WTC11 (cell line): Measurements from ENCODE around the gene ARL1. TPM values are rescaled to one million over a fixed set of nuclear protein-coding genes. Genes with fewer than 3 reads are reported as not detected.
"Not testable (repeated sequence)": the region's sequence is repeated elsewhere in the genome, so short reads cannot be mapped to it uniquely, and the experiment has no call there.

Experiments used
- ATAC-seq: fragments of 200-7000 bp; cut with Tn5 transposase; 2 replicates; pipeline ENCODE4 v1.10.0; 2021; ENCODE audit warnings: mild to moderate bottlenecking, moderate library complexity
- CTCF ChIA-PET: fragments of 300-600 bp; sonication (Branson Sonifier 250); formaldehyde crosslinking; loops from one replicate; lab custom pipeline; 2021; ENCODE audit warnings: antibody characterized with exemption; lab: Charles Lee
- POLR2A ChIA-PET: fragments of 350-600 bp; sonication (Branson Sonifier 250); formaldehyde crosslinking; loops from one replicate; lab custom pipeline; 2021; ENCODE audit warnings: antibody characterized with exemption; lab: Charles Lee
- DNase-seq: peaks from one replicate; pipeline ENCODE4 v3.0.0; 2021; ENCODE audit warnings: low spot score
- H3K27ac Mint-ChIP-seq: 2 replicates; pipeline ENCODE4 v1.8.0; 2021; ENCODE audit warnings: mixed read lengths
- H3K27me3 Mint-ChIP-seq: 2 replicates; pipeline ENCODE4 v1.8.0; 2021; ENCODE audit warnings: low read depth, mild to moderate bottlenecking, moderate library complexity, mixed read lengths
- H3K36me3 Mint-ChIP-seq: 2 replicates; pipeline ENCODE4 v1.8.0; 2021; ENCODE audit warnings: mixed read lengths
- H3K4me1 Mint-ChIP-seq: 2 replicates; pipeline ENCODE4 v1.8.0; 2022; ENCODE audit warnings: mixed read lengths
- H3K4me3 Mint-ChIP-seq: 2 replicates; pipeline ENCODE4 v1.8.0; 2021; ENCODE audit warnings: mild to moderate bottlenecking, moderate library complexity, mixed read lengths
- H3K9me3 Mint-ChIP-seq: 2 replicates; pipeline ENCODE4 v1.8.0; 2021; ENCODE audit warnings: mixed read lengths
- ATF6 ChIP-seq: sonication (generic); formaldehyde crosslinking; IDR thresholded peaks from 2 replicates; pipeline ENCODE4 v1.8.1; 2023; ENCODE audit warnings: mild to moderate bottlenecking, missing genetic modification reagents
- CREM ChIP-seq: sonication (generic); formaldehyde crosslinking; IDR thresholded peaks from 2 replicates; pipeline ENCODE4 v1.8.1; 2022; ENCODE audit warnings: mild to moderate bottlenecking, missing genetic modification reagents, moderate library complexity
- ETV6 ChIP-seq: sonication (generic); formaldehyde crosslinking; IDR thresholded peaks from 2 replicates; pipeline ENCODE4 v1.8.1; 2022; ENCODE audit warnings: mild to moderate bottlenecking, missing genetic modification reagents
- HMGA2 ChIP-seq: fragments of 250-450 bp; sonication (Bioruptor Pico); IDR thresholded peaks from 2 replicates; pipeline ENCODE4 v1.4.0; 2021; ENCODE audit warnings: mild to moderate bottlenecking, moderate library complexity
- MYBL2 ChIP-seq: sonication (generic); formaldehyde crosslinking; IDR thresholded peaks from 2 replicates; pipeline ENCODE4 v1.8.1; 2023; ENCODE audit warnings: mild to moderate bottlenecking, moderate library complexity, missing genetic modification reagents
- NFE2L1 ChIP-seq: sonication (generic); formaldehyde crosslinking; IDR thresholded peaks from 2 replicates; pipeline ENCODE4 v1.8.1; 2023; ENCODE audit warnings: missing genetic modification reagents
- NFYB ChIP-seq: sonication (generic); formaldehyde crosslinking; conservative IDR thresholded peaks from 2 replicates; pipeline ENCODE4 v1.8.0; 2022; ENCODE audit warnings: low read depth, missing genetic modification reagents
- NR1H2 ChIP-seq: sonication (generic); formaldehyde crosslinking; IDR thresholded peaks from 2 replicates; pipeline ENCODE4 v1.9.0; 2021; ENCODE audit warnings: mild to moderate bottlenecking, moderate library complexity, missing genetic modification reagents
- RELA ChIP-seq: sonication (generic); formaldehyde crosslinking; IDR thresholded peaks from 2 replicates; pipeline ENCODE4 v1.8.1; 2022; ENCODE audit warnings: missing genetic modification reagents, mild to moderate bottlenecking, borderline replicate concordance
- TP53 ChIP-seq: sonication (generic); formaldehyde crosslinking; IDR thresholded peaks from 2 replicates; pipeline ENCODE4 v1.8.1; 2023; ENCODE audit warnings: mild to moderate bottlenecking, missing genetic modification reagents
- ZNF512 ChIP-seq: sonication (generic); formaldehyde crosslinking; IDR thresholded peaks from 2 replicates; pipeline ENCODE4 v1.8.1; 2022; ENCODE audit warnings: missing genetic modification reagents, borderline replicate concordance
- total RNA-seq: library from RNA; stranded (reverse); gene quantifications from 3 replicates; pipeline ENCODE4 v1.2.3, GENCODE V29; 2021
- TF ChIP-seq, protein P1 (sequence below): fragments of 200-600 bp; IDR thresholded peaks from 2 replicates; pipeline ENCODE4 v1.8.0; 2022; ENCODE audit warnings: antibody characterized with exemption
- TF ChIP-seq, protein P2 (sequence below): sonication (generic); formaldehyde crosslinking; IDR thresholded peaks from 2 replicates; pipeline ENCODE4 v1.8.1; 2022; ENCODE audit warnings: mild to moderate bottlenecking, missing genetic modification reagents, moderate library complexity, borderline replicate concordance
- TF ChIP-seq, protein P3 (sequence below): sonication (generic); formaldehyde crosslinking; IDR thresholded peaks from 2 replicates; pipeline ENCODE4 v1.8.1; 2023; ENCODE audit warnings: mild to moderate bottlenecking, missing genetic modification reagents, moderate library complexity
- TF ChIP-seq, protein P4 (sequence below): sonication (generic); formaldehyde crosslinking; conservative IDR thresholded peaks from 2 replicates; pipeline ENCODE4 v1.8.1; 2022; ENCODE audit warnings: mild to moderate bottlenecking, missing genetic modification reagents
- TF ChIP-seq, protein P5 (sequence below): fragments of 250-450 bp; sonication (Bioruptor Pico); IDR thresholded peaks from 2 replicates; pipeline ENCODE4 v2.1.2; 2022; ENCODE audit warnings: mild to moderate bottlenecking, moderate library complexity
- TF ChIP-seq, protein P6 (sequence below): sonication (generic); formaldehyde crosslinking; IDR thresholded peaks from 2 replicates; pipeline ENCODE4 v1.8.1; 2022; ENCODE audit warnings: low read depth, mild to moderate bottlenecking, moderate library complexity, missing genetic modification reagents, borderline replicate concordance
- TF ChIP-seq, protein P7 (sequence below): fragments of 250-450 bp; sonication (Bioruptor Pico); conservative IDR thresholded peaks from 2 replicates; pipeline ENCODE4 v1.9.0; 2021; ENCODE audit warnings: mild to moderate bottlenecking

ARL1 gene
- total RNA-seq, 1 experiment from 2014 or later: 67.8 TPM

DNA sequence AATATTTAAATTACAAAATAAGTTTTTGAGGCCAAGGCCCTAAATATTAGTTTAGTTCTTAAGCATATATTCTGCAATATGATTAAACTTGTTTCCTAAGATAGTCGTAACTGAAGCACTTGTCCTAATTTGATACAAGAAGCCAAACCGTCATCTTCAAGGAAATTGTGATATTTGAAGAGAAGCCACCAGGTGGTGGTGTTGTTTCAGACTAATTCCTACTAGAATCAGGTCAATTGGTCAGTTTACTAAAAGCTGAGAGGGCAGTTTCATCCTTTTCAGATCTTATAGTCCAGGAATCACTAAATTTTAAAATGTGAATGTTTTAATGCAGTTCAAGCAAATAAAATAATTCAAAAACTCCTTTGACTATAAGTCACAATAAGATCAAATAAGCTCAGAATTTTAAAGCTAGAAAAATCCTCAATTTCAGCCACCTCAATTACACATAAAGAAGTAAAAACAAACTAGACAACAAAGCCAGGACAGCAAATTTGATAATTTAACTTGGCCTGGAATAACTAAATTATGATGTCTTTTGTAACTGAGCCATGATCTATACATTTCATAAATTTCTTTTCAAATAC, 7.1 kb upstream of the ARL1 start:
- Mint-ChIP-seq H3K9me3 (no peaks in the 10 kb centered on the region), H3K36me3 (no peaks in the 10 kb centered on the region), H3K27me3 (no peaks in the 10 kb centered on the region), H3K4me1 (no peaks in the 10 kb centered on the region), H3K27ac (no peak overlapping the region), H3K4me3 (no peak overlapping the region)
- peak; percentile 15 for DNase-seq
- no peak for ATAC-seq
- TF ChIP-seq, protein P1, sequence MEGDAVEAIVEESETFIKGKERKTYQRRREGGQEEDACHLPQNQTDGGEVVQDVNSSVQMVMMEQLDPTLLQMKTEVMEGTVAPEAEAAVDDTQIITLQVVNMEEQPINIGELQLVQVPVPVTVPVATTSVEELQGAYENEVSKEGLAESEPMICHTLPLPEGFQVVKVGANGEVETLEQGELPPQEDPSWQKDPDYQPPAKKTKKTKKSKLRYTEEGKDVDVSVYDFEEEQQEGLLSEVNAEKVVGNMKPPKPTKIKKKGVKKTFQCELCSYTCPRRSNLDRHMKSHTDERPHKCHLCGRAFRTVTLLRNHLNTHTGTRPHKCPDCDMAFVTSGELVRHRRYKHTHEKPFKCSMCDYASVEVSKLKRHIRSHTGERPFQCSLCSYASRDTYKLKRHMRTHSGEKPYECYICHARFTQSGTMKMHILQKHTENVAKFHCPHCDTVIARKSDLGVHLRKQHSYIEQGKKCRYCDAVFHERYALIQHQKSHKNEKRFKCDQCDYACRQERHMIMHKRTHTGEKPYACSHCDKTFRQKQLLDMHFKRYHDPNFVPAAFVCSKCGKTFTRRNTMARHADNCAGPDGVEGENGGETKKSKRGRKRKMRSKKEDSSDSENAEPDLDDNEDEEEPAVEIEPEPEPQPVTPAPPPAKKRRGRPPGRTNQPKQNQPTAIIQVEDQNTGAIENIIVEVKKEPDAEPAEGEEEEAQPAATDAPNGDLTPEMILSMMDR: 0 out of 2 replicates have a peak, but pooled peaks have one; percentile 30
- TF ChIP-seq ATF6: no peak
- ChIA-PET POLR2A (no interaction called here), CTCF (interaction anchor here (0.7 kb wide), 1 partner anchor 341 kb away, joined by 3 read pairs; no protein-coding TSS in a partner anchor)

- CTCF ChIA-PET: not testable (repeated sequence)
Observed at GRCh38 chr12:101410169-101410568, 2.6 kb upstream of the ARL1 start.

DNA sequence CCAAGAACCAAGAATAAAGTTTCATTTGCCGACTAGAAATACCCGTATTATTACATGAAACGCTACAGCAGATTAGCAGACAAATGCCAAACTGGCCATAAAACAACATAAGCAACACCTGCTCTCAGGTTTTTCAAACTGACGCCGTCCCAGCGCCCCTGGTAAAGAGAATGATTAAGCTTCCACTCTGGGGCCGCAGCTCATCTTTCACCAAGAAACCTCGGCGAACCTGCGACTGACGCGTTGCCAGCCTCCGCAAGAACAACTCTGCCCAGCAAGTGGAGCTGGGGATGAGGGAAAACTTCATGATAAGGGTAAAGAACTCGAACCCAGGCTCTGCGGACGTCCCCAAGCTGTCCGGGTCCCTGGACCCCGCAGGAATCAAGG, 530 bp downstream of the ARL1 start:
- H3K4me1 Mint-ChIP-seq: peaks cover 7% of the 10 kb centered on the region
- POLR2A ChIA-PET: no interaction called here
- peak overlapping the region; percentile 98 for H3K4me3 Mint-ChIP-seq
- CTCF ChIA-PET: interaction anchor here (0.8 to 0.9 kb wide), 2 partner anchors 159 to 365 kb away, joined by 3 read pairs; no protein-coding TSS in a partner anchor
- peaks cover 4% of the 10 kb centered on the region for H3K36me3 Mint-ChIP-seq
- ATAC-seq: peak; percentile 11
- no peak for DNase-seq
- no peaks in the 10 kb centered on the region for H3K27me3 Mint-ChIP-seq
- H3K27ac Mint-ChIP-seq: peak overlapping the region; percentile 95
- H3K9me3 Mint-ChIP-seq: no peaks in the 10 kb centered on the region
- TF ChIP-seq CREM (no peak), RELA (no peak), HMGA2 (CRISPR knock-in tag) (no peak), ETV6 (CRISPR knock-in tag) (no peak), NR1H2 (no peak), NFE2L1 (CRISPR knock-in tag) (no peak), MYBL2 (no peak), TP53 (CRISPR knock-in tag) (no peak), ZNF512 (no peak), NFYB (CRISPR knock-in tag) (no peak)
- TF ChIP-seq, protein P2, sequence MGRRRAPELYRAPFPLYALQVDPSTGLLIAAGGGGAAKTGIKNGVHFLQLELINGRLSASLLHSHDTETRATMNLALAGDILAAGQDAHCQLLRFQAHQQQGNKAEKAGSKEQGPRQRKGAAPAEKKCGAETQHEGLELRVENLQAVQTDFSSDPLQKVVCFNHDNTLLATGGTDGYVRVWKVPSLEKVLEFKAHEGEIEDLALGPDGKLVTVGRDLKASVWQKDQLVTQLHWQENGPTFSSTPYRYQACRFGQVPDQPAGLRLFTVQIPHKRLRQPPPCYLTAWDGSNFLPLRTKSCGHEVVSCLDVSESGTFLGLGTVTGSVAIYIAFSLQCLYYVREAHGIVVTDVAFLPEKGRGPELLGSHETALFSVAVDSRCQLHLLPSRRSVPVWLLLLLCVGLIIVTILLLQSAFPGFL: no peak
- TF ChIP-seq, protein P3, sequence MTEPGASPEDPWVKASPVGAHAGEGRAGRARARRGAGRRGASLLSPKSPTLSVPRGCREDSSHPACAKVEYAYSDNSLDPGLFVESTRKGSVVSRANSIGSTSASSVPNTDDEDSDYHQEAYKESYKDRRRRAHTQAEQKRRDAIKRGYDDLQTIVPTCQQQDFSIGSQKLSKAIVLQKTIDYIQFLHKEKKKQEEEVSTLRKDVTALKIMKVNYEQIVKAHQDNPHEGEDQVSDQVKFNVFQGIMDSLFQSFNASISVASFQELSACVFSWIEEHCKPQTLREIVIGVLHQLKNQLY: no peak
- TF ChIP-seq, protein P4, sequence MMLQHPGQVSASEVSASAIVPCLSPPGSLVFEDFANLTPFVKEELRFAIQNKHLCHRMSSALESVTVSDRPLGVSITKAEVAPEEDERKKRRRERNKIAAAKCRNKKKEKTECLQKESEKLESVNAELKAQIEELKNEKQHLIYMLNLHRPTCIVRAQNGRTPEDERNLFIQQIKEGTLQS (CRISPR knock-in tag): no peak
- TF ChIP-seq, protein P5, sequence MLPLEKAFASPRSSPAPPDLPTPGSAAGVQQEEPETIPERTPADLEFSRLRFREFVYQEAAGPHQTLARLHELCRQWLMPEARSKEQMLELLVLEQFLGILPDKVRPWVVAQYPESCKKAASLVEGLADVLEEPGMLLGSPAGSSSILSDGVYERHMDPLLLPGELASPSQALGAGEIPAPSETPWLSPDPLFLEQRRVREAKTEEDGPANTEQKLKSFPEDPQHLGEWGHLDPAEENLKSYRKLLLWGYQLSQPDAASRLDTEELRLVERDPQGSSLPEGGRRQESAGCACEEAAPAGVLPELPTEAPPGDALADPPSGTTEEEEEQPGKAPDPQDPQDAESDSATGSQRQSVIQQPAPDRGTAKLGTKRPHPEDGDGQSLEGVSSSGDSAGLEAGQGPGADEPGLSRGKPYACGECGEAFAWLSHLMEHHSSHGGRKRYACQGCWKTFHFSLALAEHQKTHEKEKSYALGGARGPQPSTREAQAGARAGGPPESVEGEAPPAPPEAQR: no peak
- TF ChIP-seq, protein P6, sequence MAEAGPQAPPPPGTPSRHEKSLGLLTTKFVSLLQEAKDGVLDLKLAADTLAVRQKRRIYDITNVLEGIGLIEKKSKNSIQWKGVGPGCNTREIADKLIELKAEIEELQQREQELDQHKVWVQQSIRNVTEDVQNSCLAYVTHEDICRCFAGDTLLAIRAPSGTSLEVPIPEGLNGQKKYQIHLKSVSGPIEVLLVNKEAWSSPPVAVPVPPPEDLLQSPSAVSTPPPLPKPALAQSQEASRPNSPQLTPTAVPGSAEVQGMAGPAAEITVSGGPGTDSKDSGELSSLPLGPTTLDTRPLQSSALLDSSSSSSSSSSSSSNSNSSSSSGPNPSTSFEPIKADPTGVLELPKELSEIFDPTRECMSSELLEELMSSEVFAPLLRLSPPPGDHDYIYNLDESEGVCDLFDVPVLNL (CRISPR knock-in tag): no peak
- TF ChIP-seq, protein P7, sequence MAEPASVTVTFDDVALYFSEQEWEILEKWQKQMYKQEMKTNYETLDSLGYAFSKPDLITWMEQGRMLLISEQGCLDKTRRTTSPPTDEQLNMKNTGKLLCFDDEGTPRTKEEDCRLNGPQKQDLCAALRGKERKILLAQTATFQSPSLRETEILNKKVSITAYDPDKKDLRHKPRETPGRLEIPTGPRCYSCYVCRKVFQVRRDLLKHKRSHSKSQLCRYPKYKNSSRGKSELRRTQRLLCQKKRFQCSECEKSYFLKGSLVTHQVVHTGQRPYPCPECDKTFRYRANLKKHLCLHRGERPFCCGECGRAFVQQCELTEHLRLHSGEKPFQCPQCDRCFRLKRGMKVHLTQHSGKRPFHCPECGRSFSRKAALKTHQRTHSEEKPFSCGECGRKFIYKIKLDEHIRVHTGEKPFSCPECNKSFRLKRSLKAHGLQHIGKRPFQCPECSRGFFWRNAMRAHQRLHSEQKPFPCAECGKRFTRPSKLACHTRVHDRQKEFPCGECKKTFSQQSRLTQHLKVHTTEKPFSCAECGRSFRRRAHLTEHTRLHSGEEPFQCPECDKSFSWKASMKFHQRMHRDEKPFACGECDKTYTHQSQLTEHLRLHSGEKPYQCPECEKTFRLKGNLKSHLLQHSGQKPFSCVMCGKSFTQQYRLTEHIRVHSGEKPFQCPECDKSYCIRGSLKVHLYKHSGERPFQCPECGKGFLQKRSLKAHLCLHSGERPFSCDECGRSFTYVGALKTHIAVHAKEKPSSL: no peak

More at GRCh38 chr12:101410169-101410568, 2.6 kb upstream of the ARL1 start:
- ATAC-seq, H3K27me3 Mint-ChIP-seq, H3K36me3 Mint-ChIP-seq, H3K9me3 Mint-ChIP-seq, H3K4me3 Mint-ChIP-seq, DNase-seq, POLR2A ChIA-PET, H3K4me1 Mint-ChIP-seq, H3K27ac Mint-ChIP-seq: not testable (repeated sequence)
